ENCODE data around the gene ADAM22. TPM values are rescaled to one million over a fixed set of nuclear protein-coding genes. Genes with fewer than 3 reads are reported as not detected.

Gene ADAM22
- polyA plus RNA-seq, 1 of the 3 experiments (the other 2 are of a cell fraction), result 3.0 TPM

DNA sequence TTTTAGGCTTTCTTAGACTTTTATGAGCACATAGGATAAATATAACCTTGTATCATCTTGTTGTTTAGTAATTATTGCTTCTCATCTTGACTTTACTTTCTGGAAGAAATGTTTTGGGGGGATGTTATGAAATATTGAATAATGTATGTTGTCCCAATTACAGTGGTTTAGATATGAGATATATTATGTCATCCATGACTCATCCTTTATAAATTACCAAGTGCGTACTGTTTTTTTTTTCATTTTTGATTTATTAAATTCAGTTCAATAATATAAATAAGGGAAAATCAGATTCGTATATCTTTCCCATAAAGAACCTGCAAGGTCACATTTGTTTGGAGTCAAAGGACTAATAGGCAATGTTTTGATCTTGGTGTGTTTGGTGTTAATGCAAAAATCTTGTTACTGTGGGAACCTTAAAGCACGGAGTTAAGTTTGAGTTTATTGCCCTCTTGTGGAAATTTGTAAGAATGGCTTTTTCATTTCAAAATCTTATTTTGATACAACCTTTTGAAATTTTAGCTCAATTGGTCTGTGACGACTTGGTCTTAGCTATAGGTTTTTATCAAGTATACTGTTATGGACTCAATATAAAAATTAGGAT lies 177.2 kb downstream of the ADAM22 start (continued):
- TF ChIP-seq, protein P1, sequence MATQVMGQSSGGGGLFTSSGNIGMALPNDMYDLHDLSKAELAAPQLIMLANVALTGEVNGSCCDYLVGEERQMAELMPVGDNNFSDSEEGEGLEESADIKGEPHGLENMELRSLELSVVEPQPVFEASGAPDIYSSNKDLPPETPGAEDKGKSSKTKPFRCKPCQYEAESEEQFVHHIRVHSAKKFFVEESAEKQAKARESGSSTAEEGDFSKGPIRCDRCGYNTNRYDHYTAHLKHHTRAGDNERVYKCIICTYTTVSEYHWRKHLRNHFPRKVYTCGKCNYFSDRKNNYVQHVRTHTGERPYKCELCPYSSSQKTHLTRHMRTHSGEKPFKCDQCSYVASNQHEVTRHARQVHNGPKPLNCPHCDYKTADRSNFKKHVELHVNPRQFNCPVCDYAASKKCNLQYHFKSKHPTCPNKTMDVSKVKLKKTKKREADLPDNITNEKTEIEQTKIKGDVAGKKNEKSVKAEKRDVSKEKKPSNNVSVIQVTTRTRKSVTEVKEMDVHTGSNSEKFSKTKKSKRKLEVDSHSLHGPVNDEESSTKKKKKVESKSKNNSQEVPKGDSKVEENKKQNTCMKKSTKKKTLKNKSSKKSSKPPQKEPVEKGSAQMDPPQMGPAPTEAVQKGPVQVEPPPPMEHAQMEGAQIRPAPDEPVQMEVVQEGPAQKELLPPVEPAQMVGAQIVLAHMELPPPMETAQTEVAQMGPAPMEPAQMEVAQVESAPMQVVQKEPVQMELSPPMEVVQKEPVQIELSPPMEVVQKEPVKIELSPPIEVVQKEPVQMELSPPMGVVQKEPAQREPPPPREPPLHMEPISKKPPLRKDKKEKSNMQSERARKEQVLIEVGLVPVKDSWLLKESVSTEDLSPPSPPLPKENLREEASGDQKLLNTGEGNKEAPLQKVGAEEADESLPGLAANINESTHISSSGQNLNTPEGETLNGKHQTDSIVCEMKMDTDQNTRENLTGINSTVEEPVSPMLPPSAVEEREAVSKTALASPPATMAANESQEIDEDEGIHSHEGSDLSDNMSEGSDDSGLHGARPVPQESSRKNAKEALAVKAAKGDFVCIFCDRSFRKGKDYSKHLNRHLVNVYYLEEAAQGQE (IDR thresholded peaks at IDR 0.05; ENCODE audit: low read depth, low read length), result no peak
- no peak for TF ChIP-seq CHD2 (IDR thresholded peaks at IDR 0.05; ENCODE audit: low read length, partially characterized antibody)
- TF ChIP-seq, protein P2, sequence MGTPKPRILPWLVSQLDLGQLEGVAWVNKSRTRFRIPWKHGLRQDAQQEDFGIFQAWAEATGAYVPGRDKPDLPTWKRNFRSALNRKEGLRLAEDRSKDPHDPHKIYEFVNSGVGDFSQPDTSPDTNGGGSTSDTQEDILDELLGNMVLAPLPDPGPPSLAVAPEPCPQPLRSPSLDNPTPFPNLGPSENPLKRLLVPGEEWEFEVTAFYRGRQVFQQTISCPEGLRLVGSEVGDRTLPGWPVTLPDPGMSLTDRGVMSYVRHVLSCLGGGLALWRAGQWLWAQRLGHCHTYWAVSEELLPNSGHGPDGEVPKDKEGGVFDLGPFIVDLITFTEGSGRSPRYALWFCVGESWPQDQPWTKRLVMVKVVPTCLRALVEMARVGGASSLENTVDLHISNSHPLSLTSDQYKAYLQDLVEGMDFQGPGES (IDR thresholded peaks at IDR 0.05; ENCODE audit: low read depth, low read length), result no peak
- no peak for TF ChIP-seq SIN3A (IDR thresholded peaks at IDR 0.05; ENCODE audit: borderline replicate concordance, low read depth, low read length)
- no peak for TF ChIP-seq GATA2 (CRISPR knock-in tag; IDR thresholded peaks at IDR 0.05)
- no peak for TF ChIP-seq RFX5 (IDR thresholded peaks at IDR 0.05; ENCODE audit: low read length)
- TF ChIP-seq SMC3 (IDR thresholded peaks at IDR 0.05; ENCODE audit: low read depth, low read length), result peak; percentile 77
- no peak for TF ChIP-seq RCOR1 (IDR thresholded peaks at IDR 0.05; ENCODE audit: low read length)
- TF ChIP-seq GABPA (IDR thresholded peaks at IDR 0.05; ENCODE audit: low read depth), result no peak
- TF ChIP-seq, protein P3, sequence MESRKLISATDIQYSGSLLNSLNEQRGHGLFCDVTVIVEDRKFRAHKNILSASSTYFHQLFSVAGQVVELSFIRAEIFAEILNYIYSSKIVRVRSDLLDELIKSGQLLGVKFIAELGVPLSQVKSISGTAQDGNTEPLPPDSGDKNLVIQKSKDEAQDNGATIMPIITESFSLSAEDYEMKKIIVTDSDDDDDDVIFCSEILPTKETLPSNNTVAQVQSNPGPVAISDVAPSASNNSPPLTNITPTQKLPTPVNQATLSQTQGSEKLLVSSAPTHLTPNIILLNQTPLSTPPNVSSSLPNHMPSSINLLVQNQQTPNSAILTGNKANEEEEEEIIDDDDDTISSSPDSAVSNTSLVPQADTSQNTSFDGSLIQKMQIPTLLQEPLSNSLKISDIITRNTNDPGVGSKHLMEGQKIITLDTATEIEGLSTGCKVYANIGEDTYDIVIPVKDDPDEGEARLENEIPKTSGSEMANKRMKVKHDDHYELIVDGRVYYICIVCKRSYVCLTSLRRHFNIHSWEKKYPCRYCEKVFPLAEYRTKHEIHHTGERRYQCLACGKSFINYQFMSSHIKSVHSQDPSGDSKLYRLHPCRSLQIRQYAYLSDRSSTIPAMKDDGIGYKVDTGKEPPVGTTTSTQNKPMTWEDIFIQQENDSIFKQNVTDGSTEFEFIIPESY (IDR thresholded peaks at IDR 0.05; ENCODE audit: borderline replicate concordance, low read depth), result no peak
- TF ChIP-seq FOSL2 (IDR thresholded peaks at IDR 0.05; ENCODE audit: borderline replicate concordance, low read depth), result peak; percentile 69; the same call in 1 of the 2 replicates
- TF ChIP-seq, protein P4, sequence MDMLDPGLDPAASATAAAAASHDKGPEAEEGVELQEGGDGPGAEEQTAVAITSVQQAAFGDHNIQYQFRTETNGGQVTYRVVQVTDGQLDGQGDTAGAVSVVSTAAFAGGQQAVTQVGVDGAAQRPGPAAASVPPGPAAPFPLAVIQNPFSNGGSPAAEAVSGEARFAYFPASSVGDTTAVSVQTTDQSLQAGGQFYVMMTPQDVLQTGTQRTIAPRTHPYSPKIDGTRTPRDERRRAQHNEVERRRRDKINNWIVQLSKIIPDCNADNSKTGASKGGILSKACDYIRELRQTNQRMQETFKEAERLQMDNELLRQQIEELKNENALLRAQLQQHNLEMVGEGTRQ (IDR thresholded peaks at IDR 0.05; ENCODE audit: borderline replicate concordance, low read depth, low read length), result no peak
- no peak for TF ChIP-seq MEF2A (IDR thresholded peaks at IDR 0.05; ENCODE audit: borderline replicate concordance, low read depth)
- TF ChIP-seq TEAD4 (IDR thresholded peaks at IDR 0.05; ENCODE audit: borderline replicate concordance, insufficient read depth), result no peak

Measured in SK-N-SH (cell line).